8988T (cell line): ENCODE data around the gene HEPHL1.
"Not testable (repeated sequence)": the region's sequence is repeated elsewhere in the genome, so short reads cannot be mapped to it uniquely, and the experiment has no call there.

Experiments used
- DNase-seq: peaks from one replicate; pipeline ENCODE4 v3.0.0; 2011

HEPHL1 gene

DNA sequence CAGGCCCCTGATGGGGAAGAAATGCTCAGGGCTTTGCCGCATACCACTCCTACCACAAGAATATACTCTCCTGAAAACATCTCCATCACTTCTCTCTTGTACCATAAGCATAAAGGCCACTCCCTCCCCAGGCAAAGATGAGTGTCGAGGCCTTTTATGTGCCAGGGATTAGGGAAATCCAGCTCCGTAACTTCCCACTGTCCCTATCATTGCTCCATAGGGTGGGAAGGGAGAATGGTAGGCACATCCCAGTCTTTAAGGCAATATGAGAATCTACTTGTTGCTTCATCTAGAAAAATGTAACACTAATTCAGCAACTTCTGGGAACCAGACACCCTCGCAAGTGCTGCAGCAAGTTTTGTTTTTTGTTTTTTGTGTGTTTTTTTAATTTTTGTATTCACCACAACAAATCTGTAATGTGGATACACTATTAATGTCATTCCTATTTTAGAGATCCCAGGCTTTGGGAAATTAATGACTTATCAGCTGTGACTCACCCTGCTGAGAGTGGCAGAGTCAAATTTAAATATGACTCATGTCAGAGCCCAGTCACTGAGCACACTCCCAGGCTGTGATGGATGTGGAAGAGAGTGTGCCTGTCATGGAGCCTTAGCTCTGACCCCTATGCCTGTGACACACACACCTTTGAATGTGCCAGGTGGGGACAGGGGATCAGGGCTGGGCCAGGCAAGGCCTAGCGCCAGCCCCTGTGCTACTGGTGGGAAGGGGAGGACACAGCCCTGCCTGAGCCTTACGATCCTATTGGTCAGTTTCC is 130.9 kb downstream of the HEPHL1 start:
- peak; percentile 60 for DNase-seq

DNA sequence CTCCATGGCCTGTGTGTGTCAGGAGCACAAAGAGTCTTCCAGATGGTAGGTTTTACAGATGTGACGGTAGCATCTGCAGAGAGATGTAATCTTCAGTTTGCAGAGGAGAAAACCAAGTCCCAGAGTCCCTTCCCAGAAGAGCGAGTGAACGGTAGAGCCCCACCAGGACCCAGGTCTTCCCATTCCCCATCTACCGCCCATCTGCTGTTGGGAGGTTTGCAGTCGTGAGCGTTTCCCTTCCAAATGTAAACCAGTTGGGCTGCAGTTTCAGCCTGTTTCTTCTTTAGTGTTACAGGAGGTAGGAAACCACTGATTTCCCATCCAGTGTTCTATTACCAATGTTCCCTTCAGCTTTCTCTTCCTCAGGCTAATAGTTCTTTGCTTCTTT is 131.5 kb downstream of the HEPHL1 start:
- no peak for DNase-seq

DNA sequence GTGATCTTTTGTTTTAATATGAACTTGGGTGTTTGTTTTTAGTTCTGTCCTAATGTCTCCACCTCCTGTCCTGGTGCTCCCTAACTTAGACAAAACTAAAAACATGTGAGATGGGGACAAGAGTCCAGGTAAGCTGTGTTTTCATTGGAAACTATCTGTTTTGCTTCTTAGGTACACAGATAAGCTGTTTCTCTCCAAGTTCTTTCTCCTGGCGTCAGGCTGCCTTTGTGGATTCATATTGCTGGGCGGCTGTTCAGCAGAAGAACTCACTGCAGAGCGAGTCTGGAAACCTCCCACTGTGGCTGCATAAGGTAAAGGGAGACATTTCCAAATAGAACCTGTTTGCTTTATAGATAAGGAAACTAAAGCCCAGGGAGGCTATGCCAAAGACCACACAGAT is 132.2 kb downstream of the HEPHL1 start:
- DNase-seq: no peak

DNA sequence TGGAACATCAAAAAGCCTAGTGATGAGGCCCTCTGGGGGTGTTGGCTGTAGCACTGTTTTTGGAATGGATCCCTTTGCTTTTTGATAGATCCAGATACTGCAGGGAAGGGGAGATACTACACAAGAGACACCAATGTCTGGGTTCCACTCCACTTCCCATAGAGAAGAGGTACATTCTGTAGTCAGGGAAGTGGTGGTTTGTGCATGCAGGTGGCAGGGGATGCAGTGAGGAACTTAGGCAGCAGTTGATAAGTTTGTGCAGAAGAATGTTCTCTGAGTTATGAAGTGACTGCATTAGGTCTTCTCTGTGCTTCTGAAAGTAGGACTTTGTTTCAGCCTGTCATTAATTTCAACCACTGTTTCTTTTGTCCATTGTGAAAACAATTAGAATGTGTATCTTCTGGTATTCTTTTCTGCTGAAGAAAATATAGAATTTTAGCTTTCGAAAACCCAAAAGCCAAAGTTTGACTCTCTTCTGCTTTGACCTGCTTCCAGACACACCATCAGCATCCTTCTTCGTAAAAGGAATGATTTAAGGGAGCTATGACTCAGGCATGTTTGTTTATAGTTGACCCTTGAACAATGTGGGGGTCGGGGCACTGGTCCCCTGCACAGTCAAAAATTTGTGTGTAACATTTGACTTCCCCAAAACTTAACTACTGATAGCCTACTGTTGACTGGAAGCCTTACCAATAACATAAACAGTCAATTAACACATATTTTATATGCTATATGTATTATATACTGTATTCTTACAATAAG is 133.1 kb downstream of the HEPHL1 start:
- DNase-seq: no peak

DNA sequence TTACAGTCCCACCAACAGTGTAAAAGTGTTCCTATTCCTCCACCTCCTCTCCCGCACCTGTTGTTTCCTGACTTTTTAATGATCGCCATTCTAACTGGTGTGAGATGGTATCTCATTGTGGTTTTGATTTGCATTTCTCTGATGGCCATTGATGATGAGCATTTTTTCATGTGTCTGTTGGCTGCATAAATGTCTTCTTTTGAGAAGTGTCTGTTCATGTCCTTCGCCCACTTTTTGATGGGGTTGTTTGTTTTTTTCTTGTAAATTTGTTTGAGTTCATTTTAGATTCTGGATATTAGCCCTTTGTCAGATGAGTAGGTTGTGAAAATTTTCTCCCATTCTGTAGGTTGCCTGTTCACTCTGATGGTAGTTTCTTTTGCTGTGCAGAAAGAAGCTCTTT is 136.2 kb downstream of the HEPHL1 start:
- DNase-seq: not testable (repeated sequence)
